PC-9 (cell line): ENCODE results near the gene SLC17A1. TPM values are rescaled to one million over a fixed set of nuclear protein-coding genes. Genes with fewer than 3 reads are reported as not detected.

Experiments
- BruUV-seq: library from RNA; stranded (reverse); fragments of 400-500 nt; replicated peaks from 2 replicates; lab custom pipeline; 2021; lab: Mats Ljungman, UMichigan
- CTCF ChIA-PET: fragments of 300-600 bp; sonication (Branson Sonifier 250); formaldehyde crosslinking; loops from one replicate; lab custom pipeline; 2022; ENCODE audit warnings: antibody characterized with exemption; lab: Charles Lee
- POLR2A ChIA-PET: fragments of 300-600 bp; sonication (Branson Sonifier 250); formaldehyde crosslinking; loops from one replicate; lab custom pipeline; 2022; ENCODE audit warnings: antibody characterized with exemption; ENCODE audit not compliant: unreplicated experiment; lab: Charles Lee
- DNase-seq, 2 experiments: peaks; one replicate each; pipeline versions ENCODE4 v3.0.0 to v3.0.0-alpha.2; 2015 to 2022; ENCODE audit warnings: mixed read lengths in 1 of 2
- H2AFZ ChIP-seq: fragments of 200-600 bp; sonication (generic); 2 replicates; pipeline ENCODE4 v1.8.1; 2017; ENCODE audit warnings: antibody characterized with exemption
- H3F3A ChIP-seq: fragments of 200-600 bp; sonication (generic); 2 replicates; pipeline ENCODE4 v1.8.1; 2017; ENCODE audit warnings: antibody characterized with exemption, mild to moderate bottlenecking, low read depth; ENCODE audit not compliant: insufficient read depth
- H3K27ac ChIP-seq: fragments of 200-600 bp; sonication (generic); 2 replicates; pipeline ENCODE4 v1.6.1; 2016; ENCODE audit warnings: mixed run types
- H3K27me3 ChIP-seq: fragments of 200-600 bp; sonication (generic); 2 replicates; pipeline ENCODE4 v1.6.1; 2016; ENCODE audit warnings: low read depth, mixed run types; ENCODE audit not compliant: insufficient read depth
- H3K36me3 ChIP-seq: fragments of 200-600 bp; sonication (generic); 2 replicates; pipeline ENCODE4 v1.6.1; 2016; ENCODE audit warnings: low read depth, mixed run types
- H3K4me1 ChIP-seq: fragments of 200-600 bp; sonication (generic); replicated peaks from 2 replicates; pipeline ENCODE4 v1.6.1; 2016; ENCODE audit warnings: mixed run types; ENCODE audit not compliant: insufficient read depth
- H3K4me2 ChIP-seq: fragments of 200-600 bp; sonication (generic); 2 replicates; pipeline ENCODE4 v1.6.1; 2017; ENCODE audit warnings: mixed run types
- H3K4me3 ChIP-seq: fragments of 200-600 bp; sonication (generic); 2 replicates; pipeline ENCODE4 v1.6.1; 2016; ENCODE audit warnings: mixed run types
- H3K79me2 ChIP-seq: fragments of 200-600 bp; sonication (generic); 2 replicates; pipeline ENCODE4 v1.6.1; 2017; ENCODE audit warnings: low read depth, mixed run types
- H3K9me2 ChIP-seq: fragments of 200-600 bp; sonication (generic); 2 replicates; pipeline ENCODE4 v1.8.1; 2017; ENCODE audit warnings: mild to moderate bottlenecking; ENCODE audit not compliant: insufficient read depth
- H3K9me3 ChIP-seq: fragments of 200-600 bp; sonication (generic); 2 replicates; pipeline ENCODE4 v1.8.1; 2016; ENCODE audit warnings: low read depth; ENCODE audit not compliant: insufficient read depth
- H4K20me1 ChIP-seq: fragments of 200-600 bp; sonication (generic); 2 replicates; pipeline ENCODE4 v1.8.1; 2017; ENCODE audit not compliant: insufficient read depth
- EZH2 ChIP-seq: fragments of 200-600 bp; sonication (generic); IDR thresholded peaks from 2 replicates; pipeline ENCODE4 v1.8.0; 2017; ENCODE audit warnings: antibody characterized with exemption, low read depth
- intact Hi-C: fragments of 100-400 bp; cut with micrococcal nuclease; formaldehyde crosslinking; loops from one replicate; pipeline ENCODE4 v1.10.0; 2022; ENCODE audit not compliant: unreplicated experiment
- total RNA-seq: library from RNA; stranded (reverse); gene quantifications from 2 replicates; pipeline ENCODE4 v1.2.3, GENCODE V29; 2021
- TF ChIP-seq, protein P1 (sequence below): fragments of 200-600 bp; sonication (generic); conservative IDR thresholded peaks from 2 replicates; pipeline ENCODE4 v1.6.1; 2017; ENCODE audit warnings: mixed run types, antibody characterized with exemption, mild to moderate bottlenecking, moderate library complexity

The SLC17A1 gene
- total RNA-seq, 1 experiment from 2014 or later, result not detected

GRCh38 chr6:25842526-25842925 is 10.7 kb upstream of the SLC17A1 start:
- TF ChIP-seq, protein P1, sequence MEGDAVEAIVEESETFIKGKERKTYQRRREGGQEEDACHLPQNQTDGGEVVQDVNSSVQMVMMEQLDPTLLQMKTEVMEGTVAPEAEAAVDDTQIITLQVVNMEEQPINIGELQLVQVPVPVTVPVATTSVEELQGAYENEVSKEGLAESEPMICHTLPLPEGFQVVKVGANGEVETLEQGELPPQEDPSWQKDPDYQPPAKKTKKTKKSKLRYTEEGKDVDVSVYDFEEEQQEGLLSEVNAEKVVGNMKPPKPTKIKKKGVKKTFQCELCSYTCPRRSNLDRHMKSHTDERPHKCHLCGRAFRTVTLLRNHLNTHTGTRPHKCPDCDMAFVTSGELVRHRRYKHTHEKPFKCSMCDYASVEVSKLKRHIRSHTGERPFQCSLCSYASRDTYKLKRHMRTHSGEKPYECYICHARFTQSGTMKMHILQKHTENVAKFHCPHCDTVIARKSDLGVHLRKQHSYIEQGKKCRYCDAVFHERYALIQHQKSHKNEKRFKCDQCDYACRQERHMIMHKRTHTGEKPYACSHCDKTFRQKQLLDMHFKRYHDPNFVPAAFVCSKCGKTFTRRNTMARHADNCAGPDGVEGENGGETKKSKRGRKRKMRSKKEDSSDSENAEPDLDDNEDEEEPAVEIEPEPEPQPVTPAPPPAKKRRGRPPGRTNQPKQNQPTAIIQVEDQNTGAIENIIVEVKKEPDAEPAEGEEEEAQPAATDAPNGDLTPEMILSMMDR, result no peak
- no peak for TF ChIP-seq EZH2
- CTCF ChIA-PET, result no interaction called here
- no peaks in the 10 kb centered on the region for H3K79me2 ChIP-seq
- POLR2A ChIA-PET, result interaction anchor here (0.7 kb wide), 1 partner anchor 8 kb away, joined by 7 read pairs; no protein-coding TSS in a partner anchor
- H3K36me3 ChIP-seq, result no peaks in the 10 kb centered on the region
- no peaks in the 10 kb centered on the region for H3K4me1 ChIP-seq
- H3K9me2 ChIP-seq, result peaks cover 6% of the 10 kb centered on the region; the same call in 1 of the 2 replicates
- DNase-seq, result no peak
- H3F3A ChIP-seq, result no peaks in the 10 kb centered on the region
- H4K20me1 ChIP-seq, result no peaks in the 10 kb centered on the region
- no TSS peak for BruUV-seq
- H3K4me3 ChIP-seq, result no peak overlapping the region
- H2AFZ ChIP-seq, result no peak overlapping the region
- H3K9me3 ChIP-seq, result no peaks in the 10 kb centered on the region
- H3K27me3 ChIP-seq, result peaks cover 7% of the 10 kb centered on the region; the same call in 1 of the 2 replicates
- no peak overlapping the region for H3K27ac ChIP-seq
- intact Hi-C loops, result no loop called here
- no peak overlapping the region for H3K4me2 ChIP-seq

DNA sequence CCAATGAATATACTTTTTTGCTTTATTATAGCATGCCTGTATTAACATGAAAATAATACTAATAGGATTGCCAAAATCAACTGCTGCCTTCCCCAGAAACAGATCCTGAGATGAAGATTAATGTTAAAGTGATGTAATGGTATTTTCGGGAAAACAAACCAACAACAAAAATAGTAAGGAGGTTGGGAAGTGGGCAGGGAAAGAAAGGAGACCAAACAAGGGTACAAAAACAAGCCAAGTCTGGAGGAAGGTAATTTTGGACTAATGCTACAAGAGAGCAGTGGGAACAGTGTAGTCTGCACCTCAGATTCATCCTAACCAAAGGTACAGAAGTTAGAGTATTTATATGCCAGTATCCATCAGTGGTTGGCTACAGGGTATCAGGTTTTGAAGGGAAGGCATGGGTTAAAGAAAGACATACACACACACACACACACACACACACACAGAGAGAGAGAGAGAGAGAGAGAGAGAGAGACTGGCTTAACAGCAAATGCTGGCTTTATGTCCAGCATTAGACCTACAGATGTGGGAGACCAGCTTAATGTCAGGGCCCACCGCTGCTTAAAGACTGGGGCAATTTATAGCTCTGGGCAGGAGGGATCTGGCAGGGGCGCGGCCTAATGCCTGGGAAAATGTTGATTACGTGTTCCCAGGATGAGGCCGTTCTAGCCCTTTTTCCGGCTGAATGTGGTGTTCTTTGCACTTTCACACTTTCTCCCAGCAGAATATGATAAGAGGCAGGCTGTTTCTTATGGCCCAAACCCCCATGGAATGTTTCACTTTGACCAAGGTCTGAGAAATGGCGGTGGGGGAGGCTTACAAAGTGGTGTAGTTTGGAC is 3.8 kb upstream of the SLC17A1 start:
- ChIA-PET POLR2A (no interaction called here), CTCF (no interaction called here)
- BruUV-seq, result no TSS peak

GRCh38 chr6:25834950-25835349 is 3.1 kb upstream of the SLC17A1 start:
- H2AFZ ChIP-seq, result no peak overlapping the region
- no peaks in the 10 kb centered on the region for H3F3A ChIP-seq
- H3K9me2 ChIP-seq, result no peaks in the 10 kb centered on the region
- H3K36me3 ChIP-seq, result no peaks in the 10 kb centered on the region
- H3K4me2 ChIP-seq, result no peak overlapping the region
- H3K27ac ChIP-seq, result no peak overlapping the region
- H3K4me1 ChIP-seq, result no peaks in the 10 kb centered on the region
- TF ChIP-seq EZH2, result no peak
- TF ChIP-seq, protein P1, result no peak
- ChIA-PET POLR2A (interaction anchor here (0.6 kb wide), 1 partner anchor 8 kb away, joined by 7 read pairs; no protein-coding TSS in a partner anchor), CTCF (no interaction called here)
- H3K79me2 ChIP-seq, result no peaks in the 10 kb centered on the region
- H3K4me3 ChIP-seq, result no peak overlapping the region
- intact Hi-C loops, result no loop called here
- DNase-seq, result no peak
- H3K27me3 ChIP-seq, result peaks cover 20% of the 10 kb centered on the region
- H4K20me1 ChIP-seq, result no peaks in the 10 kb centered on the region
- no TSS peak for BruUV-seq
- no peaks in the 10 kb centered on the region for H3K9me3 ChIP-seq

More for the DNA sequence above, 3.8 kb upstream of the SLC17A1 start:
- H3K4me1 ChIP-seq, result no peaks in the 10 kb centered on the region
- H3K4me3 ChIP-seq, result no peak overlapping the region
- no peak for DNase-seq
- intact Hi-C loops, result no loop called here
- H3K9me2 ChIP-seq, result no peaks in the 10 kb centered on the region
- no peaks in the 10 kb centered on the region for H3K9me3 ChIP-seq
- H3K36me3 ChIP-seq, result no peaks in the 10 kb centered on the region
- no peaks in the 10 kb centered on the region for H4K20me1 ChIP-seq
- H3K27me3 ChIP-seq, result peaks cover 20% of the 10 kb centered on the region
- H3F3A ChIP-seq, result no peaks in the 10 kb centered on the region
- H3K27ac ChIP-seq, result no peak overlapping the region
- no peak overlapping the region for H2AFZ ChIP-seq
- TF ChIP-seq, protein P1, result no peak
- TF ChIP-seq EZH2, result no peak
- H3K4me2 ChIP-seq, result no peak overlapping the region
- H3K79me2 ChIP-seq, result no peaks in the 10 kb centered on the region
